Ovary (tissue), 3 donors: ENCODE results near the gene KCNB1.

Experiments
- POLR2A ChIP-seq: fragments of 450-650 bp; IDR thresholded peaks from one replicate; pipeline ENCODE4 v1.6.1; 2017; ENCODE audit warnings: antibody characterized with exemption, mild to moderate bottlenecking, moderate library complexity
- TF ChIP-seq, protein P1 (sequence below), 3 donors: fragments of 450-650 bp in 2 of 3; fragments of 200-600 bp in 1 of 3; IDR thresholded peaks; one replicate each; pipeline versions ENCODE4 v1.5.1 to v1.8.0; 2016 to 2022; ENCODE audit warnings: antibody characterized with exemption in 3 of 3, mild to moderate bottlenecking in 1 of 3
- donor health status: DM: no; HTN: no; CAD: no.

DNA sequence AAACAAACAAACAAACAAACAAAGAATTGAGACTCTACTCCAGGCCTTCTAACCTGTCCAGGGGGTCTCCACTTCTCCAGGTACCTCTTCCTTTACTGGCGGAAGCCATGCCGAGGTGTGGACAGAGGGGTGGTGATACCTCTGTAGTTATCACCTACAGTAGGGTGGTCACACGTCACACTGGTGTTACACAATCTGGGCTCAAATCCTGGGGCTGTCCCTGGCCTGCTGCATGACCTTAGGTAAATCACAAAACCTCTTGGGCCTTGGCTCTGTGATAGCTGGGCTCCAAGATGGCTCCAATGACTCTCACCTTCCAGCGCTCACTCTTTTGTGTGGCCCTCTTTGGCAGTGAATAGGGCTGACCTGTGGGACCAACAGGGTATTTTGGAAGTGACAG is 127.8 kb downstream of the KCNB1 start:
- TF ChIP-seq, protein P1, sequence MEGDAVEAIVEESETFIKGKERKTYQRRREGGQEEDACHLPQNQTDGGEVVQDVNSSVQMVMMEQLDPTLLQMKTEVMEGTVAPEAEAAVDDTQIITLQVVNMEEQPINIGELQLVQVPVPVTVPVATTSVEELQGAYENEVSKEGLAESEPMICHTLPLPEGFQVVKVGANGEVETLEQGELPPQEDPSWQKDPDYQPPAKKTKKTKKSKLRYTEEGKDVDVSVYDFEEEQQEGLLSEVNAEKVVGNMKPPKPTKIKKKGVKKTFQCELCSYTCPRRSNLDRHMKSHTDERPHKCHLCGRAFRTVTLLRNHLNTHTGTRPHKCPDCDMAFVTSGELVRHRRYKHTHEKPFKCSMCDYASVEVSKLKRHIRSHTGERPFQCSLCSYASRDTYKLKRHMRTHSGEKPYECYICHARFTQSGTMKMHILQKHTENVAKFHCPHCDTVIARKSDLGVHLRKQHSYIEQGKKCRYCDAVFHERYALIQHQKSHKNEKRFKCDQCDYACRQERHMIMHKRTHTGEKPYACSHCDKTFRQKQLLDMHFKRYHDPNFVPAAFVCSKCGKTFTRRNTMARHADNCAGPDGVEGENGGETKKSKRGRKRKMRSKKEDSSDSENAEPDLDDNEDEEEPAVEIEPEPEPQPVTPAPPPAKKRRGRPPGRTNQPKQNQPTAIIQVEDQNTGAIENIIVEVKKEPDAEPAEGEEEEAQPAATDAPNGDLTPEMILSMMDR (IDR thresholded peaks at IDR 0.05), result no peak
- no peak for TF ChIP-seq POLR2A
